Measurements from ENCODE around the gene VCAN. TPM values are rescaled to one million over a fixed set of nuclear protein-coding genes. Genes with fewer than 3 reads are reported as not detected.

The VCAN gene
- total RNA-seq, 4 donors from 2014 or later, result 66.9 to 117 (median 71.6) TPM

DNA sequence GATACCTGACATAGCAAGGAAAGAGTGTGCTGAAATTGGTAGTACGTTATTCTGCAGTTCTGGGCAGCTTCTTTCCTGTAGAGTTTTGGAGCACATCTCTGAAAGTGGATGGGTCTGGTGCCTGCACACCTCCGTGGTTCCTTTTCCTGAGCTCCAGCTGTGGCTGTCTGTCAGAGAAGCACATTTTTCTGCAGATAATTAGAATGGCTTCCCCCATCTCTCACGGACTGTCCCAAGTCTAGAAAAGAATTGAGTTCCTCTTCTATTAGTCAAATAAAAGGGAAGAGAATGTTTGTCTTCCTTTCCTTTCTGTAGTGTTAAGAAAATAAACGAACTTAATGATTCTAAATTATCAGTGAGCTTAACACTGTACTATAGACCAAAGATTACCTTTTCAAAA lies 55.7 kb downstream of the VCAN start:
- H3K27me3 ChIP-seq, result no peaks in the 10 kb centered on the region
- H3K36me3 ChIP-seq, result no peaks in the 10 kb centered on the region
- TF ChIP-seq EP300 (IDR thresholded peaks at IDR 0.05), result no peak
- H3K4me3 ChIP-seq, result no peak overlapping the region
- intact Hi-C loops (cut with DNase I), result no loop called here
- no peak overlapping the region for H3K27ac ChIP-seq (replicated peaks in 1 of 4)
- DNase-seq (ENCODE audit: extremely low spot score), result no peak
- H3K4me1 ChIP-seq, result no peaks in the 10 kb centered on the region
- no peaks in the 10 kb centered on the region for H3K9me3 ChIP-seq
- 53% methylated on average over 4 of the region's 4 CpGs for WGBS

DNA sequence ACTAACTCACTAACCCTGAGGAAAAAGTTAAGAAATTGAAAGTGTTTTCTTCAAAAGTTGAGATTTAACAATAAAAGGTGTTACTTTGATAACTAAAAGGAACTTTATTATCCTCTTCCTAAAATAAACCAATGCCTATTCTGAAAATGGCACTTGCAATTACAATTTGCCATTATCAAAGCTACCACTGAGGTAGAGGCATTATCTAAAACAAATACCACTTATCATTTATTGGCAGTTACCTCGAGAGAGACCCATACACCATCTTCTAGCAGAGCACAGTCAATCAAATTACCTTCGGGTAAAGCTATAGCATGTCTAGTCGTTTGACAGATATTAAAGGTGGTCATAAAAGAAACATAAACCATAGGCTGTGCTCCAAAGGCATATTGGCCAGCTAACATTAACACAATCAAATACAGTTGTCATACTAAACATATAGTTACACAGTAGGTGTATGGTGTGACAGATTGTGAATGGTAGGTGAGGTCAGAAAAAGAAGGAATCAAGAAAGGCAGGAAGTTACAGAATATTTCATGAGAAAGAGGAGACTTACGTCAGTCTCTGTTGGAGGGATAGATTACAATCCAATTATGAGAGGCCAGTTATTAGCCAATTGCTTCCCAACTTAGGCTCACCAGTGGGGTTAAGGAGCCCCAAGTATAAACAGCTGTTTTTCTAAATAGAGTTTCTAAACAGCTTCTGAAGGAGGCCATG lies 56.3 kb downstream of the VCAN start:
- intact Hi-C loops (cut with DNase I), result no loop called here
- DNase-seq (ENCODE audit: extremely low spot score), result no peak
- Histone ChIP-seq H3K27ac (replicated peaks in 1 of 4) (no peak overlapping the region), H3K36me3 (no peaks in the 10 kb centered on the region), H3K27me3 (no peaks in the 10 kb centered on the region), H3K4me1 (no peaks in the 10 kb centered on the region), H3K9me3 (no peaks in the 10 kb centered on the region), H3K4me3 (no peak overlapping the region)
- TF ChIP-seq POLR2A (IDR thresholded peaks at IDR 0.05; ENCODE audit: low read depth), result no peak
- TF ChIP-seq EP300 (IDR thresholded peaks at IDR 0.05), result no peak
- TF ChIP-seq, protein P1, sequence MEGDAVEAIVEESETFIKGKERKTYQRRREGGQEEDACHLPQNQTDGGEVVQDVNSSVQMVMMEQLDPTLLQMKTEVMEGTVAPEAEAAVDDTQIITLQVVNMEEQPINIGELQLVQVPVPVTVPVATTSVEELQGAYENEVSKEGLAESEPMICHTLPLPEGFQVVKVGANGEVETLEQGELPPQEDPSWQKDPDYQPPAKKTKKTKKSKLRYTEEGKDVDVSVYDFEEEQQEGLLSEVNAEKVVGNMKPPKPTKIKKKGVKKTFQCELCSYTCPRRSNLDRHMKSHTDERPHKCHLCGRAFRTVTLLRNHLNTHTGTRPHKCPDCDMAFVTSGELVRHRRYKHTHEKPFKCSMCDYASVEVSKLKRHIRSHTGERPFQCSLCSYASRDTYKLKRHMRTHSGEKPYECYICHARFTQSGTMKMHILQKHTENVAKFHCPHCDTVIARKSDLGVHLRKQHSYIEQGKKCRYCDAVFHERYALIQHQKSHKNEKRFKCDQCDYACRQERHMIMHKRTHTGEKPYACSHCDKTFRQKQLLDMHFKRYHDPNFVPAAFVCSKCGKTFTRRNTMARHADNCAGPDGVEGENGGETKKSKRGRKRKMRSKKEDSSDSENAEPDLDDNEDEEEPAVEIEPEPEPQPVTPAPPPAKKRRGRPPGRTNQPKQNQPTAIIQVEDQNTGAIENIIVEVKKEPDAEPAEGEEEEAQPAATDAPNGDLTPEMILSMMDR (IDR thresholded peaks at IDR 0.05), result no peak
- no peak for TF ChIP-seq POLR2AphosphoS5 (IDR thresholded peaks at IDR 0.05)
- 90% methylated on average over 4 of the region's 4 CpGs for WGBS

DNA sequence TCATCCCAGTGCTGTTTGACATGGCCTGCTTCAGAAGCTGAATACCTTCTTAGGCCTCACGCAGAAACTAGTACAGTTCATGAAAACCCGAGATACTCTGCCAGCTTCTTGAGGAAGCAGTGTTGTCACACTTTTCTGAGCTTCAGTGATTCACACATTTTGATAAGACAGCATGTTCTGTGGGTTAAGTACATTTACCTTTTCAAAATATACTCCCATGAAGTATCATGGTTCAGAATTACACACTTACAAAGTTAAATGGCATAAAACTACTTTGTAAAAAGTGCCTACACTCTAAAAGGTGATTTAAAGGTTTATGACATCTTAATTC lies 56.9 kb downstream of the VCAN start:
- no peak for DNase-seq (ENCODE audit: extremely low spot score)
- Histone ChIP-seq H3K9me3 (no peaks in the 10 kb centered on the region), H3K4me1 (no peaks in the 10 kb centered on the region), H3K27ac (replicated peaks in 1 of 4) (no peak overlapping the region), H3K27me3 (no peaks in the 10 kb centered on the region), H3K36me3 (no peaks in the 10 kb centered on the region), H3K4me3 (no peak overlapping the region)
- TF ChIP-seq, protein P1 (IDR thresholded peaks at IDR 0.05), result no peak
- TF ChIP-seq POLR2A (IDR thresholded peaks at IDR 0.05; ENCODE audit: low read depth), result no peak
- no peak for TF ChIP-seq POLR2AphosphoS5 (IDR thresholded peaks at IDR 0.05)
- TF ChIP-seq EP300 (IDR thresholded peaks at IDR 0.05), result no peak
- intact Hi-C loops (cut with DNase I), result no loop called here
- WGBS, result 86% methylated on average over 2 of the region's 2 CpGs

DNA sequence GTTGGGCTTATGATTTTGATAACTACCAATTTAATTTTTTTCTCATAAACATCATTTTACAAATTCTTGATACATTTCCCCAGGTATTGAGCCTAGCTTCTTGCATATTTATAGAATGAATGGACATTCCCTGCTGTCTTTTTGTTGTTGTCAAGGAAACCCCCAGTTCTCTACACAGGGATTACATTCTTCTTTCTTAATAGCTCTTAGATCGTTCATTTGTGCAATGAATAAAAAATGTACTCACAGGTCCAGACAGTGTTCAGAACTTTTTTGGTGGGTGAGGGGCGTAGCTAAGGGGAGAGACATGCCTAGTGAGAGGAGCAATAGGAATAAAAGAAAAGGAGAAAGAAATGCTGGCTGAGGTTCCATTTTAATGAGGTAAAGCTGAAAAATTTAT lies 58.6 kb downstream of the VCAN start:
- Histone ChIP-seq H3K27me3 (no peaks in the 10 kb centered on the region), H3K9me3 (no peaks in the 10 kb centered on the region), H3K4me3 (no peak overlapping the region), H3K36me3 (no peaks in the 10 kb centered on the region), H3K4me1 (no peaks in the 10 kb centered on the region), H3K27ac (replicated peaks in 1 of 4) (no peak overlapping the region)
- no peak for DNase-seq (ENCODE audit: extremely low spot score)
- TF ChIP-seq EP300 (IDR thresholded peaks at IDR 0.05), result no peak
- no peak for TF ChIP-seq POLR2A (IDR thresholded peaks at IDR 0.05; ENCODE audit: low read depth)
- TF ChIP-seq, protein P1 (IDR thresholded peaks at IDR 0.05), result no peak
- no peak for TF ChIP-seq POLR2AphosphoS5 (IDR thresholded peaks at IDR 0.05)
- intact Hi-C loops (cut with DNase I), result no loop called here
- WGBS, result 54% methylated on average over 2 of the region's 2 CpGs

DNA sequence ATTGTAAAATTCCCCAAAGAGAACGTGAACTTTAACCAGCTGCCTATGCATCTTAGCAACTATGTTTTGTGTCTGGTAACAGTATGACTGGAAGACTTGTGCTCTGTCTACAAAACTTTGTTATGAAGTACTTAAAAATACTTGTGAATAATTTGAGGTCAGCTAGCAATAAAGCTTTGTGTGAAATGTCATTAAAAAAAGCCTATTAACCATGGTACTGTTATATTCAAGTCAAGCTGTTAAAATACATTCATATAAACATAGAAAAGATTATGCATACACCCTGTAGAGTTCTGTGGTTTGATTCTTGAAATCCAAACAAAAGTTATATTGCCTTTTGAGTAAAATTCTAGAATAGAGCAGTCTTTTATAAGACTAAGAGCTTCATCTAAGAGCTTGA lies 60.1 kb downstream of the VCAN start:
- Histone ChIP-seq H3K9me3 (no peaks in the 10 kb centered on the region), H3K4me3 (no peak overlapping the region), H3K27me3 (no peaks in the 10 kb centered on the region), H3K4me1 (no peaks in the 10 kb centered on the region), H3K27ac (replicated peaks in 1 of 4) (no peak overlapping the region), H3K36me3 (no peaks in the 10 kb centered on the region)
- intact Hi-C loops (cut with DNase I), result no loop called here
- WGBS, result 60% methylated on average over 1 of the region's 1 CpG
- DNase-seq (ENCODE audit: extremely low spot score), result no peak
- no peak for TF ChIP-seq POLR2AphosphoS5 (IDR thresholded peaks at IDR 0.05)
- TF ChIP-seq, protein P1 (IDR thresholded peaks at IDR 0.05), result no peak
- no peak for TF ChIP-seq POLR2A (IDR thresholded peaks at IDR 0.05; ENCODE audit: low read depth)
- TF ChIP-seq EP300 (IDR thresholded peaks at IDR 0.05), result no peak
